GM12878 (cell line): Measurements from ENCODE around the gene NRG3. TPM values are rescaled to one million over a fixed set of nuclear protein-coding genes. Genes with fewer than 3 reads are reported as not detected.

Experiments used
- ATAC-seq: fragments of 200-7000 bp; cut with Tn5 transposase; 3 replicates; pipeline ENCODE4 v1.9.1; 2020; ENCODE audit warnings: mild to moderate bottlenecking, moderate library complexity
- BruUV-seq: library from RNA; stranded (reverse); fragments of 400-500 nt; replicated peaks from 2 replicates; lab custom pipeline; 2021; lab: Mats Ljungman, UMichigan
- CTCF ChIA-PET: fragments of 300-600 bp; sonication (Branson Sonifier 250); formaldehyde crosslinking; extraction: SDS; loops from one replicate; lab custom pipeline; 2021; ENCODE audit warnings: inconsistent platforms; lab: Yijun Ruan, JAX
- POLR2A ChIA-PET: fragments of 350-600 bp; formaldehyde crosslinking; extraction: SDS; loops from one replicate; lab custom pipeline; 2021; ENCODE audit warnings: inconsistent platforms; lab: Charles Lee
- RAD21 ChIA-PET: fragments of 300-600 bp; sonication (Branson Sonifier 250); formaldehyde crosslinking; loops from one replicate; lab custom pipeline; 2023; ENCODE audit warnings: antibody characterized with exemption; ENCODE audit not compliant: unreplicated experiment; lab: Charles Lee
- SMC1A ChIA-PET: fragments of 300-600 bp; sonication (Branson Sonifier 250); formaldehyde crosslinking; loops from one replicate; lab custom pipeline; 2023; ENCODE audit not compliant: unreplicated experiment, uncharacterized antibody; lab: Charles Lee
- DNase-seq: peaks from one replicate; pipeline ENCODE4 v3.0.0-alpha.2; 2011; ENCODE audit warnings: low read depth, low spot score
- FAIRE-seq: peaks from 3 replicates; lab custom pipeline; 2011; peaks lifted over from hg19 to GRCh38; lab: Jason Lieb, UNC
- H2AFZ ChIP-seq: 2 replicates; pipeline ENCODE4 v1.6.0; 2011; ENCODE audit warnings: low read depth, low read length, control low read depth; ENCODE audit not compliant: control insufficient read depth
- H3K27ac ChIP-seq: 2 replicates; pipeline ENCODE4 v1.5.1; 2011; ENCODE audit warnings: control low read depth; ENCODE audit not compliant: control insufficient read depth, insufficient read depth
- H3K27me3 ChIP-seq, 2 experiments: replicated peaks in 1 of 2; 2 replicates each; pipeline versions ENCODE4 v1.6.0 to v1.6.1; 2011; ENCODE audit warnings: low read length in 1 of 2; ENCODE audit not compliant: control insufficient read depth in 2 of 2, insufficient read depth in 2 of 2
- H3K36me3 ChIP-seq, 2 experiments: 2 replicates each; pipeline ENCODE4 v1.5.1; 2011; ENCODE audit warnings: low read length in 1 of 2; ENCODE audit not compliant: control insufficient read depth in 2 of 2, insufficient read depth in 2 of 2
- H3K4me1 ChIP-seq: 2 replicates; pipeline ENCODE4 v1.6.1; 2011; ENCODE audit warnings: mild to moderate bottlenecking, low read length, moderate library complexity, mixed read lengths; ENCODE audit not compliant: control insufficient read depth, insufficient read depth
- H3K4me2 ChIP-seq: 2 replicates; pipeline ENCODE4 v1.6.0; 2011; ENCODE audit warnings: control low read depth; ENCODE audit not compliant: control insufficient read depth, insufficient read depth
- H3K4me3 ChIP-seq: fragments of 200-600 bp; sonication (generic); 2 replicates; pipeline ENCODE4 v1.5.1; 2016
- H3K79me2 ChIP-seq: 2 replicates; pipeline ENCODE4 v1.6.0; 2011; ENCODE audit warnings: low read length; ENCODE audit not compliant: control insufficient read depth, insufficient read depth
- H3K9ac ChIP-seq: 2 replicates; pipeline ENCODE4 v1.8.0; 2011; ENCODE audit warnings: low read length, control low read depth, mixed read lengths; ENCODE audit not compliant: control insufficient read depth, insufficient read depth
- H3K9me3 ChIP-seq: replicated peaks from 3 replicates; pipeline ENCODE4 v1.5.1; 2011; ENCODE audit warnings: mild to moderate bottlenecking, low read length; ENCODE audit not compliant: control insufficient read depth, insufficient read depth
- H4K20me1 ChIP-seq: 2 replicates; pipeline ENCODE4 v1.6.0; 2011; ENCODE audit not compliant: control insufficient read depth, insufficient read depth
- BCLAF1 ChIP-seq: fragments of 450-650 bp; IDR thresholded peaks from 2 replicates; pipeline ENCODE4 v1.6.1; 2017; ENCODE audit warnings: antibody characterized with exemption, mild to moderate bottlenecking, moderate library complexity
- CTCF ChIP-seq, 3 experiments: IDR thresholded peaks in 2 of 3; conservative IDR thresholded peaks in 1 of 3; 2 replicates each; pipeline ENCODE4 v1.5.1; 2011; ENCODE audit warnings: low read depth in 3 of 3, low read length in 3 of 3, mild to moderate bottlenecking in 3 of 3, control low read depth in 2 of 3, moderate library complexity in 2 of 3, inconsistent platforms in 1 of 3, mixed read lengths in 1 of 3; ENCODE audit not compliant: control insufficient read depth in 2 of 3, insufficient read depth in 1 of 3; ENCODE audit errors: extremely low read depth in 1 of 3
- E2F4 ChIP-seq: IDR thresholded peaks from 2 replicates; pipeline ENCODE4 v1.6.1; 2012; ENCODE audit warnings: low read depth, low read length, improper control_type of control experiment
- IRF3 ChIP-seq: fragments of 450-650 bp; IDR thresholded peaks from 2 replicates; pipeline ENCODE4 v1.6.1; 2014; ENCODE audit warnings: mild to moderate bottlenecking
- IRF4 ChIP-seq: IDR thresholded peaks from 2 replicates; pipeline ENCODE4 v1.6.1; 2011; ENCODE audit warnings: low read depth, low read length
- MLLT1 ChIP-seq: fragments of 450-650 bp; IDR thresholded peaks from 2 replicates; pipeline ENCODE4 v1.6.1; 2016; ENCODE audit warnings: mild to moderate bottlenecking
- NKRF ChIP-seq: fragments of 450-650 bp; conservative IDR thresholded peaks from 2 replicates; pipeline ENCODE4 v1.6.1; 2017; ENCODE audit warnings: mild to moderate bottlenecking, moderate library complexity
- NRF1 ChIP-seq: conservative IDR thresholded peaks from 2 replicates; pipeline ENCODE4 v1.6.1; 2011; ENCODE audit warnings: mild to moderate bottlenecking, low read depth, low read length, improper control_type of control experiment
- RFX5 ChIP-seq: IDR thresholded peaks from 2 replicates; pipeline ENCODE4 v1.6.1; 2011; ENCODE audit warnings: low read depth, low read length, improper control_type of control experiment
- SMARCA5 ChIP-seq: fragments of 450-650 bp; IDR thresholded peaks from 2 replicates; pipeline ENCODE4 v1.6.1; 2017; ENCODE audit warnings: mild to moderate bottlenecking
- STAT1 ChIP-seq: fragments of 450-650 bp; conservative IDR thresholded peaks from 2 replicates; pipeline ENCODE4 v1.6.1; 2014; ENCODE audit warnings: antibody characterized with exemption, mild to moderate bottlenecking
- STAT3 ChIP-seq: IDR thresholded peaks from 2 replicates; pipeline ENCODE4 v1.6.1; 2011; ENCODE audit warnings: low read depth, low read length, improper control_type of control experiment
- SUPT20H ChIP-seq: IDR thresholded peaks from 2 replicates; pipeline ENCODE4 v1.6.1; 2011; ENCODE audit warnings: low read depth, mild to moderate bottlenecking, low read length, moderate library complexity, borderline replicate concordance; ENCODE audit not compliant: control insufficient read depth
- WGBS: methylation state at CpG from one replicate; pipeline ENCODE4 v1.1.6; 2016; ENCODE audit warnings: low lambda C conversion rate; ENCODE audit not compliant: insufficient replicate concordance, insufficient coverage; ENCODE audit errors: missing lambda C conversion rate; 5-methylcytosine and 5-hydroxymethylcytosine counted together
- in situ Hi-C: fragments of 300-500 bp; cut with MboI; formaldehyde crosslinking; loops from 9 replicates; pipeline ENCODE4 v1.14.3; 2018; ENCODE audit warnings: mixed read lengths
- intact Hi-C: fragments of 100-400 bp; cut with micrococcal nuclease; formaldehyde crosslinking; loops from one replicate; pipeline ENCODE4 v1.14.2; 2022; ENCODE audit not compliant: unreplicated experiment
- polyA plus RNA-seq, 11 experiments: library from polyadenylated mRNA; depleted of rRNA in 4 of 11; unstranded in 6 of 11; stranded (reverse) in 5 of 11; fragments of >200 nt; fragmentation: Nextera tagmentation in 4 of 11; fragmentation: Illumina TruSeq in 1 of 11; extraction: Ambion mirVana in 4 of 11; extraction: Trizol in 1 of 11; gene quantifications; 1 replicate in 1 of 11; 2 replicates in 10 of 11; pipeline versions ENCODE4 v1.2.1 to v1.2.3, GENCODE V29; 2011 to 2016; ENCODE audit warnings: inconsistent platforms in 2 of 11, missing spikeins in 2 of 11, low read depth in 1 of 11
- total RNA-seq, 4 experiments: library from RNA; depleted of rRNA in 3 of 4; stranded (reverse); fragments of >200 nt in 3 of 4; fragmentation: Illumina TruSeq in 1 of 4; extraction: Trizol in 1 of 4; gene quantifications; 2 replicates each; pipeline versions ENCODE4 v1.2.1 to v1.2.3, GENCODE V29; 2013 to 2021

NRG3 gene
- total and polyA plus RNA-seq, 10 of the 15 experiments (the other 5 are each of a cell fraction or from before 2014, with no cell fraction given) = 0.03 to 0.41 (median 0.17) TPM; not detected in 3

GRCh38 chr10:82953909-82954308, 1078.9 kb downstream of the NRG3 start:
- H3K27ac ChIP-seq = no peak overlapping the region
- SMC1A ChIA-PET = interaction anchor here (0.6 to 3.2 kb wide), 15 partner anchors 11 to 289 kb away, joined by 3 to 19 read pairs (median 4); no protein-coding TSS in a partner anchor
- intact Hi-C loops (no loop called here), in situ Hi-C loops (no loop called here)
- no TSS peak for BruUV-seq
- CTCF ChIA-PET = interaction anchor here (0.5 to 5.3 kb wide), 12 partner anchors 9 to 162 kb away, joined by 3 to 35 read pairs (median 4); no protein-coding TSS in a partner anchor
- peak; percentile 59 for ATAC-seq
- H3K9me3 ChIP-seq = no peaks in the 10 kb centered on the region
- H3K4me3 ChIP-seq = no peak overlapping the region
- no peaks in the 10 kb centered on the region for H3K4me1 ChIP-seq
- DNase-seq = no peak
- H3K36me3 ChIP-seq = no peaks in the 10 kb centered on the region
- RAD21 ChIA-PET = interaction anchor here (0.7 to 2.4 kb wide), 5 partner anchors 11 to 157 kb away, joined by 3 to 9 read pairs (median 3); no protein-coding TSS in a partner anchor
- H3K79me2 ChIP-seq = no peaks in the 10 kb centered on the region
- H4K20me1 ChIP-seq = no peaks in the 10 kb centered on the region
- no peaks in the 10 kb centered on the region for H3K27me3 ChIP-seq
- no peak overlapping the region for H2AFZ ChIP-seq
- POLR2A ChIA-PET = interaction anchor here (1.0 kb wide), 1 partner anchor 12 kb away, joined by 3 read pairs; no protein-coding TSS in a partner anchor
- H3K4me2 ChIP-seq = no peak overlapping the region
- H3K9ac ChIP-seq = no peak overlapping the region
- no peak for FAIRE-seq
- WGBS = 5% methylated on average over 4 of the region's 4 CpGs
- TF ChIP-seq E2F4 = no peak
- peak in 1 of 3 experiments; percentile 24; a peak in 1 of 6 replicates for TF ChIP-seq CTCF (IDR thresholded peaks at IDR 0.05 in 2 of 3, conservative IDR thresholded peaks at IDR 0.05 in 1 of 3; ENCODE audit: control insufficient read depth in 2 of 3, extremely low read depth in 1 of 3, insufficient read depth in 1 of 3, low read depth in 3 of 3, low read length in 3 of 3)
- TF ChIP-seq IRF4 = no peak
- no peak for TF ChIP-seq SUPT20H
- no peak for TF ChIP-seq STAT3
- no peak for TF ChIP-seq MLLT1
- no peak for TF ChIP-seq STAT1
- no peak for TF ChIP-seq NRF1
- TF ChIP-seq SMARCA5 = no peak
- no peak for TF ChIP-seq BCLAF1
- no peak for TF ChIP-seq NKRF
- TF ChIP-seq RFX5 = no peak
- TF ChIP-seq IRF3 = no peak
